GM21367 (cell line): Measurements from ENCODE around the gene MMD2.

Experiments used
- ATAC-seq: cut with Tn5 transposase; IDR thresholded peaks from one replicate; pipeline ENCODE4 v1.9.1; 2021; ENCODE audit not compliant: unreplicated experiment

Gene MMD2

DNA sequence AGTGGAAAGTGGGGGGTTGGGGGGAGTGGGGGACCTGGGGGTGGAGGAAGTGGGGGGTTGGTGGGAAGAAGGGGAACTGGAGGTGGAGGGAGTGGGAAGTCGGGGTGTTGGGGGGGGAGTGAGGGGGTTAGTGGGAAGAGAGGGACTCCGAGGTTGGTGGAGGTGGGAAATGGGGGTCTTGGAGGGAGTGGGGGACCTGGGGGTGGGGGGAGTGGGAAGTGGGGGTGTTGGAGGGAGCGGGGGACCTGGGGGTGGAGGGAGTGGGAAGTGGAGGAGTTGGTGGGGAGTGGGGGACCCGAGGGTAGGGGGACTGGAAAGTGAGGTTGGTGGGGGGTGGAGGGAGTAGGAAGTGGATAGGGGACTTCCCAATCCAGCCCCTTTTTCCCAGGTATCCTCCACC, 906 bp upstream of the MMD2 start:
- no peak for ATAC-seq

DNA sequence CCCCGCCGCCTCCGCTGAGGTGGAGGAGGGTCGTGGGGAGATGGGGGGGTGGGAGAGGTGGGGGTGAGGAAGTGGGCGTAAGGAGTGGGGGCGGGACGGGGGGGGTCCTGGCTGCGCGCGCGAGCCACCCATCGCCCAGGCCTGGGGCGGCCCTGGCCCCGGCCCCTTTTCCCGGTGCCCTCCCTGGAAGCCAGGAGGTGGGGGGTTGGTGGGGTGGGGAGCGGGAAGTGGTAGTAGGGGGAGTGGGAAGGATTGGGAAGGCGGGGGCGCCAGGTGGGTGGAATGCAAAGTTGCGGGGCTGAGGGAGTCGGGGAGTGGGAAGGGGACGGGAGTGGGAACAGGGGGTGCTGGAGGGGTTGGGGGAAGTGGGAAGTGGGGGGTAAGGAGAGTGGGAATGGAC, 319 bp upstream of the MMD2 start:
- no peak for ATAC-seq

DNA sequence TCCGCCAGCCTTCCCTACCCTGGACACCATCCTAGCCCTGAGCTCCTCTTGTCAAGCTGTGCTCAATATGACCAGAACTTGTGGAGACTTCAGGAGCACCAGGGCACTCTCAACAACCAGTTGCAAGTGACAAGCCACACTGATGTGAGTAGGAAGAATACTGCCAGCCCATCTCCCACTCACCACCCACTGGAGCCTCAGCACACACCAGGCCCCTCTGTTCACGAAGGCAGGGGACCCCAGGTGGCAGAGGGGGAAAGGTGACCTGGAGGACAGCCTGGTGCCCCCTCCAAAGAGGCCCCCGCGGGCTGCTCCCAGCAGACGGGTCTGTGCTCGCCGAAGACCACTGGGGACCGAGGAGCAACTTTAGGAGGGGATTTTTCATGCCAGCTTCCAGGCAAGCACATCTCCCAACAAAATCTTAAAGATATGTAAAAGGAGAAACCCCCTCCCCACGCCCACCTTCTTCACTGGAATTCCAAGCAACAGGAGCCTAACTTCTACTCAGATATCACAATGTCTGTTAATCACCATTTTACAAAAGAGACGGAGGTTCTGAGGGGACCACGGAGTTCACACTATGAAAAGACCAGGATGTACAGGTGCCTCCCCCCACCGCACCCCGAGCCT, 1.0 kb downstream of the MMD2 start:
- ATAC-seq, result no peak

DNA sequence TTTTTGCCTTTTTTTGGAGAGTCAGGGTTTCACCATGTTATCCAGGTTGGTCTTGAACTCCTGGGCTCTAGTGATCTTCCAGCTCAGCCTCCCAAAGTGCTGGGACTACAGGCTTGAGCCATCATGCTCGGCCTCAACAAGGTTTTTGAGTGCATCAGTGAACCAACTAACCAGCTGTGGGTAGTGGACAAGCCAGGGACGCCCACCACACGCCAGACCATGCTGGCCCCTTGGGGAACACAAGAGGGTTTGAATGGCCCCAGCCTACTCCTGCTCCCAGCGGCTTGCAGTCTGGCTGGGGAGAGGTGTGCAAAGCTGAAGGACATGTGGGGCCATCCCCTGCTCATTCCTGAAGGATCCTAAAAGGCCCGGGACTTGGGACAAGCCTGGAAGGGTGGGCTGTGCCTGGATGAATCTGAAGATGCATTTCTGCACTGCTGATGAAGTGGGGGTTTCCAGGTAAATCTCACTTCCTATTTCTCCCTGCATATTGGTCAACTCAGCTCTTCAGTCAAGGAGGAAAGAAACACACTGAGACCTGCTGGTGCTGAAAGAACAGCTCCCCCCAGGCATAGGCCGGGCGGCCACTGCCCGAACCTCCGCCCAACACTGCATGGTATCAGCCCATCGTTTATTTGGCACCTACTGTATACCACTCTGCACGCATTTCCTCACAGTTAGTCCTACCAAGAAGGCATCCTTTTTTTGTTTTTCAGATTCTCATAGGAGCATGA, 6.9 kb downstream of the MMD2 start:
- ATAC-seq, result no peak

DNA sequence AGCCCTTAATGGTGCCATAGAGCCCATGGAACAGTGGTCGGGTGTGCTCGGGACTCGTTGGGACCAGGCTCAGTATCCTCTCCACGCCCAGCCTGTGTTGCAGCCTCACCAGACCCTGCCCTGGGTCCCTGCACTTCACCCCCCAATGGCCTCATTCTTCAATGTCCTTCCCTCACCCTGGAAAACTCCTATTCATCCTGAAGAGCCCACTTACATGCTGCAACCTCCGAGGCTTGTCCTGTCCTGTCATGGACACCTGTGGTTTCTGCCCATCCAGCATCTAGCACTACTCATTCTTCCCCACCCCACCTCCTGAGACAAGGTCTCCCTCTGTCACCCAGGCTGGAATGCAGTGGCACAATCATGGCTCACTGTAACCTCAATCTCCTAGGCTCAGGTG, 7.7 kb downstream of the MMD2 start:
- no peak for ATAC-seq

DNA sequence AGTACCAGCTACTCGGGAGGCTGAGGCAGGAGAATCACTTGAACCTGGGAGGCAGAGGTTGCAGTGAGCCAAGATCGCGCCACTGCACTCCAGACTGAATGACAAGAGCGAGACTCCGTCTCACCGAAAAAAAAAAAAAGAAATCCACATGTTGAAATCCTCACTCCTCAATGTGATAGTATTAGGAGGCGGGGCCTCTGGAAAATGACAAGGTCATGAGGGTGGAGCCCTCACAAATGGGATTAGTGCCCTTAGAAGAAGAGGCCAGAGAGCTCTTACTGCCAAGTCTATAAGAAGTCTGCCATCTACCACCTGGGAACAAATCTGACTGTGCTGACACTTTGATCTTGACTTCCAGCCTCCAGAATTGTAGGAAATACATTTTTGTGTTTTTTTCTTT, 10.6 kb downstream of the MMD2 start:
- ATAC-seq, result no peak

DNA sequence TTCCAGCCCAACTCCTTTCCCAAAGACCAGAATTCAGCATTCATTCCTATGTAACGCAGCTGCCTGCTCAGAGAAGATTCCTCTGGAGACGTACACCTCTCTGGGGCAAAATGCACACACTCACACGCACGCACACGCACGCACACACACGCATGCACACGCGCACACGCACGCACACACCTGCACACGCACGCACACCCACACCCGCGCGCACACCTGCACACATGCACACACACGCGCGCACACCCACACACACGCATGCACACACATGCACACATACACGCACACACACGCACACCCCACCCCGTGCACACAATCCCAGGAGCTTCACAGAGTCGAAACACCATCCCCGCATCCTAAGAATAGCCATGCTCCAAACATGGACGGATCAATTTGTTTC, 13.0 kb downstream of the MMD2 start:
- no peak for ATAC-seq

DNA sequence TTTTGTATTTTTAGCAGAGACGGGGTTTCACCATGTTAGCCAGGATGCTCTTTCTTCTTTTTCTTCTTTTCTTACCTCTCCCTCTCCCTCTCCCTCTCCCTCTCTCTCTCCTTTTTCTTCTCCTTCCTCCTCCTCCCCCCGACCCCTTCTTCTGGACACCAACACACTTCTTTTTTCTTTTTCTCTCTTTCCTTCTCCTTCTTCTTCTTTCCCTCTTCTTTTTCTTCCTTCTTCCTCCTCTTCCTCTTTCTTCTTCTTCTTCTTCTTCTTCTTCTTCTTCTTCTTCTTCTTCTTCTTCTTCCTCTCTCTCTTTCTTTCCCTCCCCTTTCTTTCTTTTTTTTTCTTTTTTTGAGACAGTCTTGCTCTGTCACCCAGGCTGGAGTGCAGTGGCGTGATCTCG, 14.0 kb downstream of the MMD2 start:
- ATAC-seq, result no peak

DNA sequence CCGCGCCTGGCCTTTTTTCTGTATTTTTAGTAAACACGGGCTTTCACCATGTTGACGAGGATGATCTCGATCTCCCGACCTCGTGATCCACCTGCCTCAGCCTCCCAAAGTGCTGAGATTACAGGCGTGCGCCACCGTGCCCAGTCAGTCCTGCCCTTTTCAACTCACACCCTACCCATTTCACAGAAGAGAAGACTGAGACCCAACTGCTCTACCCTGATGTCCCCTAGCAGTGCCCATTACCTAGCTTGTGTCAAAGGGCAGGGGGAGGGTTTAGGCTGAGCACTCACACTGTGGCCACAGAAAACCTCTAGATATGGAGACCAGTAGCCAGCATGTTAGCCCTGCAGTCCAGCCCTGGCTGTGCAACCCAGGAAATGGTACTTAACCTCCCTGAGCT, 15.7 kb downstream of the MMD2 start:
- no peak for ATAC-seq

DNA sequence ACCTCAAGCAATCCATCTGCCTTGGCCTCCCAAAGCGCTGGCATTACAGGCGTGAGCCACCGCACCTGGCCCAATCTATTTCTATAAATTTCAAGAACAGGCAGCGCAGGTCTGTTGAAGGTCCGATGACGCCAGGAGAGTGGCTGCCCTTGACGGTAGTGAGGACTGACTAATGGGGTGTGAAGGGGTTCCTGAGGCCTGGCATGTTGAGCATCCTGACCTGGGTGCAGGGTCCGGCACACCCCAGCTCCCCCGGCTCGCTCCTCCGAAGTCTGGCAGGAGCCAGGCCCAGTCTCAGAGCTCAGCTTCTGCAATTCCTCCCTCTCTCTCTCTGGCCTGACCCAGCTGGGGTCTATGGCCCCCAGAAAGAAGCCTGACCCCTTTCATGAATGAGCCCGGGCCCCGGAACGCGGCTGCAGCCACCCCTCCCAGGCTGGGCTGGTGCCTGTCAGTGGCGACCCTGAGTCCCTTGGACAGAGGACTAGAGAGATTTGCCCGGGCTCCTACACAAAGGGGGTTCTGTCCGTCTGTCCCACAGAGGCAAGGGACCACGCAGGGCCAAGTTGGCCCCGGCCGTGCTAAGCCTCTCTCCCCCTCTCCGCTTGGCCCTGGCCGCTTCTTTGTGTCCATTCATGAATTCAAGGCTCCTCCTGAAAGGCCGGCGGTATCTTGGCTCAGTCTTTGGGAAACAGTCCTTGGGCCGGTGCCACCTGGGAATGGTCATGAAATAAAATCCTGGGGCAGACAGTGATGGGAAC, 18.8 kb downstream of the MMD2 start:
- no peak for ATAC-seq

DNA sequence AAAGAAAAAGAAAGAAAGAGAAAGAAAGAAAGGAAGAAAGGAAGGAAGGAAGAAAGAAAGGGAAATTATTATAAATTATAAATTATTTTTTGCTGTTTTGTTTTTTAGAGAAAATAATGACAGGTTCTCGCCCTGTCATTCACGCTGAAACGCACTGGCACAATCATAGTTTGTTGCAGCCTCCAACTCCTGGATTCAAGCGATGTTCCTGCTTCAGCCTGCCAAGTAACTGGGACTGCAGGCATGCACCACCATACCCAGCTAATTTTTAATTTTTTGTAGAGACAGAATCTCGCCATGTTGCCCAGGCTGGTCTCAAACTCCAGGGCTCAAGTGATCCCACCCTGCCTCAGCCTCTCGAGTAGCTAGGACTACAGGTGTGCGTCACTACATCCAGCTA, 21.6 kb downstream of the MMD2 start:
- ATAC-seq, result no peak

DNA sequence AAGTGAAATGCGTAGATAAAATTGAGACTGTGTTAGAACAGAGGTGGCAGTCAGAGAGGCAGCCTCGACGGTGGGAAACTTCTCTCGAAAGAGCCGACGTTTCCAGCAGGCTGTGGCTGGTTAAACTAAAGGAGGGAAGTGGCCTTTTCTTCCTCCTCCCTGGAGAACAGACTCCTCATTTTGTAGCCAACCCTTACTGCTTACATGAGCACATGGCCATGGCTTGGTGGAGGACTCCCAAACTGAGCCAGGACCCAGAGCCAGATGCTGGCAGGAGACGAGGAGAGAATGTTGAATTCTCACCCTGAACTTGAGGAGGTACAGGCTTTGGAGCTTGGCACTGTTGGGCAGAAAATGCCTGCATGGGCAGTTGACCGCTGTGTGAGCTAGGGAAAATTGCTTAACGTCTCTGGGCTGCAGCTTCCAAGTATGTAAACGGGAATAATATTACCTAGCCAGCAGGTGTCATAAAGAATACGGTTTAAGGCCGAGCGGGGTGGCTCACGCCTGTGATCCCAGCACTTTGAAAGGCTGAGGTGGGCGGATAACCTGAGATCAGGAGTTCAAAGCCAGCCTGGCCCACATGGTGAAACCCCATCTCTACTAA, 24.5 kb downstream of the MMD2 start:
- no peak for ATAC-seq

DNA sequence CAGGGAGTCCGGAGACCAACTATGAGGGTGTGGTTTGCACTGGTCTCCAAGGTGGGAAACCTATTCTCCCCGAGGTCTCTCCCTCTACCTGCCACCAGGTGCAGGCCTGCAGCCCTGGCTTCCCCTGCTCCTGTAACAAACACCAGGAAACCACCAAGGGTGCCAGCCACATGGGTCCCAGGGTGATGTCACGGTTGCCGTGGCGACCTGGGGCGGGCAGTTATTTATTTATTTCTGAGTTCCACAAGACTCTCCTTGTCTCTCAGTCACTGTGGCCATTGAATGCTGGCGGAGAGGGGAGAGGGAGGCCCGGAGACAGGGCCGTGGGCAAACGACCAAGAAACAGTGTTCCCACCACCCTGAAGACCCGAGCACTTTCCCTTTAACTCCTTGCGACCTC, 27.0 kb downstream of the MMD2 start:
- ATAC-seq, result no peak

DNA sequence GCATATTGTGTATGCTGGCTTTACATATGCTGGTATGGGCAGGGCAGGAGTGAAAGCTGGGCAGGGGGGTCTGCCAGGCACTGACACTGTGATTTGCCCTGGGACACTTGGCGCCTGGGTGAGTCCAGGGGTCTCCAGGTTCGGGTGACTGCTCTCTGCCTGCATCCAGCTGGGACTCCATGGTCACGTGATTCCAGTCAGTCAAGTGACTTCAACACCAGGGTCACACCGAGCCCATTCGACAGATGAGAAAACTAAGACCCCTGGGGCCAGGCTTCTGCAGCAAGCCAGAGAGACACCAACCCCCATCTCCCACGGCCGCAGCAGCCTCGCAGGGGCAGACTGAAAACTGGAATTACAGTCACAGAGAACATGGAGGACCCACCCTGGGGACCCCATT, 30.0 kb downstream of the MMD2 start:
- ATAC-seq, result no peak

DNA sequence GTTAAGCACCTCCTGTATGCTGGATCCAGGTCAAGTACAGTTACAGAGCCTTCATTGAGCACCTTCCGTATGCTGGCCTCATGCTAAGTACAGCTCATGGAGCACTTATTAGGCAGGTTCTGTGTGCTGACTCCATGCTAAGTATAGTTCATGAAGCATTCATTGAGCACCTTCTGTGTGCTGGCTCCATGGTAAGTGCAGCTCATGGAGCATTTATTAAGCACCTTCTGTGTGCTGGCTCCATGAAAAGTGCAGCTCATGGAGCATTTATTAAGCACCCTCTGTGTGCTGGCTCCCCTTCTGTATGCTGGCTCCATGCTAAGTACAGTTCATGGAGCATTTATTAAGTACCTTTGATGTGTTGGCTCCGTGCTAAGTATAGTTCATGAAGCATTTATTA, 30.5 kb downstream of the MMD2 start:
- ATAC-seq, result no peak

DNA sequence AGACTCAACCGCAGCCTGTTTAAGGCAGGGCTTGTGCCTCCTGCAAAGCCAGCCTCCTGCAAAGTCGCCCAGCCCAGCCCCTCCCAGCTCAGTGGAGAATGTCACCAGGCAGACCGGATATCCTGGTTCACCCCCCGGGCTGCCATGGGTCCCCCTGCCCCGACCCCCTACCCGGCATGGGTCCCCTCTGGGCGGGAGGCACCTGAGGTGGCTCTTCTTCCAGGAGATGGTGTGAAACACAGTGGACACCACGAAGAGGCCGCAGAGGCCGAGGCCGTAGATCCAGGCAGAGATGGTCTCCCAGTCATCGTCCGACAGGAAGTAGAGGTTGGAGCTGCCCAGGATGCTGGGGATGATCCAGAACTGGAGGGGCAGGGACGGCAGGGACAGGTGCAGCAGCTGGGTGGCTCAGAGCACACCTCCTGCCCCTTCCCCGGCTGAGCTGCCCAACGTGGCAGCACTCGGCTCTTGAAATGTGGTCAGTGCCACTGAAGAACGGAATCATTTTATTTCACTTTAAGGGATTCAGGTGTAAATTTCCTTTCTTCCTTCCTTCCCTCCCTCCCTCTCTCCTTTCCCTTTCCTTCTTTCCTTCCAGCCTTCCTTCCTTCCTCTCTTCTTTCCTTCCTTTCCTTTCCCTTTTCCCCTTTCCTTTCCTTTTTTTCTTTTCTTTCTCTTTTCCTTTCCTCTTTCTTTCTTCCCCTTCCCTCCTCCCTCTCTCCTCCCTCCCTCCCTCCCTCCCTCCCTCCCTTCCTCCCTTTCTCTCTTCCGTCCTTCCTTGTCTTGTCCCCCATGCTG, 38.8 kb downstream of the MMD2 start:
- no peak for ATAC-seq

DNA sequence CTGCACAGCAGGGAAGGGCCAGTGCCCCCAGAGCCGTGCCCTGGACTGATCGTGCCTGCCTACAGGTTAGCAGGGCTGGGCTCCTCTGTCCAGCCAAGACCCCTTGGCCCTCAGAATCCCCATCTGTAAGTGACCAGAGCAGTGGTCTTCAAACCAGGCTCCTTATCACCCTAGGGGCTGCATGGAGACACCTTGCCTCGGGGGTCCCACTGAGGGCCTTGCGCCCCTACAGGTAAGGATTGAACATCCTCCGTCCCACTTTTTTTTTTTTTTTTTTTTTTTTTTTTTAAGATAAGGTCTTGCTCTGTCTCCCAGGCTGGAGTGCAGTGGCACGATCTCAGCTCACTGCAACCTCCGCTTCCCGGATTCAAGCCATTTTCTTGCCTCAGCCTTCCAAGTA, 42.9 kb downstream of the MMD2 start:
- no peak for ATAC-seq

DNA sequence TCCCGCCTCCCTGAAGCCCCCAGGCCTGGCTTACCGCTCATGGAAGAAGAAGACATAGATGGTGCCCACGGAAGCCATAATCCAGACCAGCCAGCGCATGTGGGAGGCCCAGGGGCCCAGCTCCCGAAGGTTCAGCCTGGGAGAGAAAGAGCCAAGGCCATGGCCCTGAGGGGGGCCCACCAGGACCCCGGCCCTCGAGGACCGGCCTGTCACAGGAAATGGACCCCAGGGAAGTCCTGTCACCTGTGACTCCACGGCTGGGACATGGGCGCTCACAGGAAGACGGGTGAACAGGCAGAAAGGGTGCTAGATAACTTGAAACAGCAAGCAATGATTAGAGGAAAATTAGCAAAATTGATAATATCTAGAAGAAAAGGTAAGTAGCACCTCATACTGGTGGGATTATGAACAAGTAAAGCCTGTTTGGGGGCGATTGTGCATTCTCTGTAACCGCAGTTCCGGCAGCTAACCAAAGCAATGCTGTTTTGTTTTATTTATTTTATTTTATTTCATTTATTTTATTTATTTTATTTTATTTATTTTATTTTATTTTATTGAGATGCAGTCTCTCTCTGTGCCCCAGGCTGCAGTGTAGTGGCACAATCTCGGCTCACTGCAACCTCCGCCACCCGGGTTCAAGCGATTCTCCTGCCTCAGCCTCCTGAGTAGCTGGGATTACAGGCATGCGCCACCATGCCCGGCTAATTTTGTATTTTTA, 47.7 kb downstream of the MMD2 start:
- no peak for ATAC-seq

DNA sequence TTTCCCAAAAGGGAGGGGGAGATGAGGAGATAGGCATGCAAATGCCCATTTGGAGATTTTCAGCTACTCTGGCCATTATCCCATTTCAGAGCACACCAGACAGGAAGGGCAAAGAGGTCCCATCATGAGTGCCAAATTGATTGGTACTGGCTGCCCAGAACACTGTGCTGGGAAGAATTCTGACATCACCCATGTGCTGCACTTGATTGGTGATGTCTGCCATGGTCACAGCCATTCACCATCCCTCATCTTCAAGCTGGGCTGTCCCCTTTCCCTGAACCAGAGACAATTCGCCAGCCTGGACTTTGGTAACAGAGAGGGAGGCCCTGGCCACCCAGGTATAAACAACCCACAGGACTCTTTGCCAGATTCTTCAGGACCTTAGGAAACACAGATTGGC, 52.3 kb downstream of the MMD2 start:
- no peak for ATAC-seq

DNA sequence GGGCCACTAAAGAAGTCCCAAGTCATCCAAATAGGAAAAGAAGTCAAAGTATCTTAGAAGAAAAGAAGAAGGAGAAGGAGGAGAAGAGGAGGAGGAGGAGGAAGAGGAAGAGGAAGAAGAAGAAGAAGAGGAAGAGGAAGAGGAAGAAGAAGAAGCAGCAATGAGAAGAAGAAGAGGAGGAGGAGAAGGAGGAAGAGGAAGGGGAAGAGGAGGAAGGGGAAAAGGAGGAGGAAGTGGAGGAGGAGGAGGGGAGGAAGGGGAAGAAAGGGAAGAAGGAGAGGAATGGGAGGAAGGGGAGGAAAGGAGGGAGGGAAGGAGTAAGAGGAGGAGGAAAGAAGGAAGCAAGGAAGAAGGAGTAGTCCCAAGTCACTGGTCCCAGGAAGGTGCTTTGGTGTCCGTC, 53.8 kb downstream of the MMD2 start:
- no peak for ATAC-seq

DNA sequence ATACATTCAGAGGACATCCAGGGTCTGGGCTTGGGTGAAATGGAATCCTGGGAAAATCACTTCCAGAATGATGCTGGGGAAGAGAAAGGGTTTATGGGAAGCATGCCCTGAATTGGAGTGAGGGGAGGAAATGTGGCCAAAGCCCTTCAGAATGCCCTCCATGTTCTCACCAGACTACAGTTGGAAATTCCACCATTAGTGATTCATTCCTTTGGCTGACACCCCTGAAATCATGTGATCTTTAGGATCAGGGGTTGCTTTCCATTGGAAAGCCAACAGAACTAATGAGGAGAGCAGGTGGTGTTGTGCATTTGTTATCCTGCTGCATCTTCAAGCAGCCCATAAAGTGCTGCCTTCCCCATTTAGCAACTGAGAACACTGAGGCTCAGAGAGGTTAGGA, 54.6 kb downstream of the MMD2 start:
- ATAC-seq, result no peak
